Measurements from ENCODE around the gene TOM1.

Gene TOM1

GRCh38 chr22:35288116-35288515 lies 11.6 kb upstream of the TOM1 start:
- H2BK120ac ChIP-seq (ENCODE audit: insufficient read depth, low read length, poor library complexity) = no peak overlapping the region
- H4K91ac ChIP-seq (ENCODE audit: low read depth, low read length) = no peak overlapping the region
- no peak overlapping the region for H2AK5ac ChIP-seq (ENCODE audit: low read length)
- no peak for DNase-seq
- WGBS (ENCODE audit: extremely low coverage, insufficient coverage, insufficient read length) = no CpG with 5 or more reads among the region's 1 CpG
- H3K14ac ChIP-seq (ENCODE audit: low read length) = no peak overlapping the region
- H3K4me2 ChIP-seq (ENCODE audit: low read length) = no peak overlapping the region
- H2AFZ ChIP-seq (ENCODE audit: insufficient read depth, low read length, poor library complexity) = no peak overlapping the region
- H3K23ac ChIP-seq (ENCODE audit: low read length) = no peak overlapping the region
- H3K27ac ChIP-seq (ENCODE audit: low read depth, low read length) = no peak overlapping the region
- H3K4ac ChIP-seq (ENCODE audit: low read depth, low read length) = no peak overlapping the region
- H3K9ac ChIP-seq (ENCODE audit: low read length) = no peak overlapping the region
- H3K27me3 ChIP-seq (ENCODE audit: insufficient read depth, low read length) = no peaks in the 10 kb centered on the region
- no peak overlapping the region for H2BK12ac ChIP-seq (ENCODE audit: low read length)
- H3K9me3 ChIP-seq (ENCODE audit: insufficient read depth, low read depth, low read length) = no peaks in the 10 kb centered on the region
- H3K4me3 ChIP-seq (ENCODE audit: low read depth, low read length) = no peak overlapping the region
- no peak overlapping the region for H3K18ac ChIP-seq (ENCODE audit: low read length)
- no peak overlapping the region for H4K12ac ChIP-seq (ENCODE audit: low read depth, low read length)
- H4K8ac ChIP-seq (ENCODE audit: low read depth, low read length) = no peak overlapping the region
- no peaks in the 10 kb centered on the region for H3K79me2 ChIP-seq (ENCODE audit: control insufficient read depth, insufficient read depth, low read length, poor library complexity)
- H2BK5ac ChIP-seq (ENCODE audit: low read depth, low read length, poor library complexity) = no peak overlapping the region
- peaks cover 24 to 35% of the 10 kb centered on the region in 2 experiments for H3K36me3 ChIP-seq (ENCODE audit: control insufficient read depth in 1 of 2, insufficient read depth in 2 of 2, low read length in 2 of 2)
- H3K79me1 ChIP-seq (ENCODE audit: low read length) = no peaks in the 10 kb centered on the region
- H3K4me1 ChIP-seq (ENCODE audit: control insufficient read depth in 1 of 2, insufficient read depth in 2 of 2, low read length in 2 of 2) = no peaks in the 10 kb centered on the region

GRCh38 chr22:35292786-35293185 lies 6.9 kb upstream of the TOM1 start:
- no peaks in the 10 kb centered on the region for H3K27me3 ChIP-seq (ENCODE audit: insufficient read depth, low read length)
- no peak overlapping the region for H2AK5ac ChIP-seq (ENCODE audit: low read length)
- no peak overlapping the region for H3K9ac ChIP-seq (ENCODE audit: low read length)
- no peak for DNase-seq
- no peak overlapping the region for H3K27ac ChIP-seq (ENCODE audit: low read depth, low read length)
- no peaks in the 10 kb centered on the region for H3K9me3 ChIP-seq (ENCODE audit: insufficient read depth, low read depth, low read length)
- H3K79me2 ChIP-seq (ENCODE audit: control insufficient read depth, insufficient read depth, low read length, poor library complexity) = no peaks in the 10 kb centered on the region
- no peak overlapping the region for H3K14ac ChIP-seq (ENCODE audit: low read length)
- H3K23ac ChIP-seq (ENCODE audit: low read length) = no peak overlapping the region
- H3K18ac ChIP-seq (ENCODE audit: low read length) = no peak overlapping the region
- no peak overlapping the region for H3K4me3 ChIP-seq (ENCODE audit: low read depth, low read length)
- no peak overlapping the region for H4K12ac ChIP-seq (ENCODE audit: low read depth, low read length)
- no peaks in the 10 kb centered on the region for H3K4me1 ChIP-seq (ENCODE audit: control insufficient read depth in 1 of 2, insufficient read depth in 2 of 2, low read length in 2 of 2)
- H2BK12ac ChIP-seq (ENCODE audit: low read length) = no peak overlapping the region
- H3K4ac ChIP-seq (ENCODE audit: low read depth, low read length) = no peak overlapping the region
- H4K91ac ChIP-seq (ENCODE audit: low read depth, low read length) = no peak overlapping the region
- no CpG with 5 or more reads among the region's 3 CpGs for WGBS (ENCODE audit: extremely low coverage, insufficient coverage, insufficient read length)
- H3K79me1 ChIP-seq (ENCODE audit: low read length) = no peaks in the 10 kb centered on the region
- H3K4me2 ChIP-seq (ENCODE audit: low read length) = no peak overlapping the region
- H2BK120ac ChIP-seq (ENCODE audit: insufficient read depth, low read length, poor library complexity) = no peak overlapping the region
- H2AFZ ChIP-seq (ENCODE audit: insufficient read depth, low read length, poor library complexity) = no peak overlapping the region
- H3K36me3 ChIP-seq (ENCODE audit: control insufficient read depth in 1 of 2, insufficient read depth in 2 of 2, low read length in 2 of 2) = peaks cover 20 to 30% of the 10 kb centered on the region in 2 experiments
- no peak overlapping the region for H4K8ac ChIP-seq (ENCODE audit: low read depth, low read length)
- H2BK5ac ChIP-seq (ENCODE audit: low read depth, low read length, poor library complexity) = no peak overlapping the region

- Histone ChIP-seq H4K91ac (ENCODE audit: low read depth, low read length) (no peak overlapping the region), H3K4ac (ENCODE audit: low read depth, low read length) (no peak overlapping the region), H3K4me1 (ENCODE audit: control insufficient read depth in 1 of 2, insufficient read depth in 2 of 2, low read length in 2 of 2) (peaks cover 7 to 10% of the 10 kb centered on the region in 2 experiments), H3K4me2 (ENCODE audit: low read length) (no peak overlapping the region), H3K79me2 (ENCODE audit: control insufficient read depth, insufficient read depth, low read length, poor library complexity) (peaks cover 3% of the 10 kb centered on the region), H2AK5ac (ENCODE audit: low read length) (no peak overlapping the region), H2BK5ac (ENCODE audit: low read depth, low read length, poor library complexity) (no peak overlapping the region), H3K27ac (ENCODE audit: low read depth, low read length) (no peak overlapping the region), H3K9me3 (ENCODE audit: insufficient read depth, low read depth, low read length) (no peaks in the 10 kb centered on the region), H3K23ac (ENCODE audit: low read length) (no peak overlapping the region), H3K4me3 (ENCODE audit: low read depth, low read length) (no peak overlapping the region), H3K27me3 (ENCODE audit: insufficient read depth, low read length) (no peaks in the 10 kb centered on the region), H3K36me3 (ENCODE audit: control insufficient read depth in 1 of 2, insufficient read depth in 2 of 2, low read length in 2 of 2) (peaks cover 4 to 17% of the 10 kb centered on the region in 2 experiments), H4K12ac (ENCODE audit: low read depth, low read length) (no peak overlapping the region), H2AFZ (ENCODE audit: insufficient read depth, low read length, poor library complexity) (no peak overlapping the region), H3K18ac (ENCODE audit: low read length) (no peak overlapping the region), H3K9ac (ENCODE audit: low read length) (no peak overlapping the region), H2BK120ac (ENCODE audit: insufficient read depth, low read length, poor library complexity) (no peak overlapping the region), H3K14ac (ENCODE audit: low read length) (no peak overlapping the region), H4K8ac (ENCODE audit: low read depth, low read length) (no peak overlapping the region), H2BK12ac (ENCODE audit: low read length) (no peak overlapping the region), H3K79me1 (ENCODE audit: low read length) (peaks cover 11% of the 10 kb centered on the region)
- no peak for DNase-seq
Observed at GRCh38 chr22:35296051-35296450, 3.6 kb upstream of the TOM1 start.

GRCh38 chr22:35299217-35299672 lies 449 bp upstream of the TOM1 start:
- no peaks in the 10 kb centered on the region for H3K27me3 ChIP-seq (ENCODE audit: insufficient read depth, low read length)
- no peak overlapping the region for H2AFZ ChIP-seq (ENCODE audit: insufficient read depth, low read length, poor library complexity)
- H2BK120ac ChIP-seq (ENCODE audit: insufficient read depth, low read length, poor library complexity) = no peak overlapping the region
- peak overlapping the region; percentile 22 for H3K27ac ChIP-seq (ENCODE audit: low read depth, low read length)
- H3K23ac ChIP-seq (ENCODE audit: low read length) = no peak overlapping the region
- peak in 1 of 2 donors; percentile 58 for DNase-seq
- WGBS (ENCODE audit: extremely low coverage, insufficient coverage, insufficient read length) = no CpG with 5 or more reads among the region's 13 CpGs
- no peak overlapping the region for H4K91ac ChIP-seq (ENCODE audit: low read depth, low read length)
- H3K9ac ChIP-seq (ENCODE audit: low read length) = peak overlapping the region; percentile 15
- H3K36me3 ChIP-seq (ENCODE audit: control insufficient read depth in 1 of 2, insufficient read depth in 2 of 2, low read length in 2 of 2) = peaks cover 3 to 4% of the 10 kb centered on the region in 2 experiments
- H3K9me3 ChIP-seq (ENCODE audit: insufficient read depth, low read depth, low read length) = no peaks in the 10 kb centered on the region
- no peak overlapping the region for H3K4ac ChIP-seq (ENCODE audit: low read depth, low read length)
- H3K79me2 ChIP-seq (ENCODE audit: control insufficient read depth, insufficient read depth, low read length, poor library complexity) = peaks cover 3% of the 10 kb centered on the region
- peaks cover 13% of the 10 kb centered on the region for H3K79me1 ChIP-seq (ENCODE audit: low read length)
- peak overlapping the region; percentile 69 for H3K4me3 ChIP-seq (ENCODE audit: low read depth, low read length)
- peak overlapping the region; percentile 87 for H3K4me2 ChIP-seq (ENCODE audit: low read length)
- peak overlapping the region; percentile 56 for H3K14ac ChIP-seq (ENCODE audit: low read length)
- no peak overlapping the region for H4K12ac ChIP-seq (ENCODE audit: low read depth, low read length)
- H3K4me1 ChIP-seq (ENCODE audit: control insufficient read depth in 1 of 2, insufficient read depth in 2 of 2, low read length in 2 of 2) = peaks cover 12% of the 10 kb centered on the region in 2 experiments
- H3K18ac ChIP-seq (ENCODE audit: low read length) = peak overlapping the region; percentile 1
- H2BK5ac ChIP-seq (ENCODE audit: low read depth, low read length, poor library complexity) = peak overlapping the region; percentile 56
- peak overlapping the region; percentile 63 for H4K8ac ChIP-seq (ENCODE audit: low read depth, low read length)
- H2AK5ac ChIP-seq (ENCODE audit: low read length) = no peak overlapping the region
- peak overlapping the region; percentile 2 for H2BK12ac ChIP-seq (ENCODE audit: low read length)
